ENCODE results near the gene TBL1X. TPM values are rescaled to one million over a fixed set of nuclear protein-coding genes. Genes with fewer than 3 reads are reported as not detected.

TBL1X gene
- total and polyA plus RNA-seq, 8 donors, result 2.4 to 16.6 (median 9.3) TPM

DNA sequence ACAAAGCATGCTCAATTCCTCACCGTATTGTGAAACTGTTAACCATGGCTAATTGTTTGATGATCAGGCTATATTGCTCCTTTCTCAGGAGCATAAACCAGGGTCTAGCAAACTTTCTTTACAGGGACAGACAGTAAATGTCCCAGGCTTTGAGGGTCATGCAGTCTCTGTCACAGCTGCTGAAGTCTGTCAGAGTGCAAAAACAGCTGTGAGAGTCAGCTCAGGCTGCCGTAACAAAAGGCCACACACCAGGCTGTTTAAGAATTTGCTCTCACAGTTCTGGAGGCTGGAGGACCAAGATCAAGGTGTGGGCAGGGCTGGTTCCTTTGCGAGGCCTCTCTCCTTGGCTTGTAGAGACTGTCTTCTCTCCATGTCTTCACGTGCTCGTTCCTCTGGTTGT is 225.2 kb downstream of the TBL1X start:
- 97 to 98% methylated on average over 5 of the region's 5 CpGs for WGBS, 2 donors
- no peaks in the 10 kb centered on the region for H3K4me1 ChIP-seq
- DNase-seq (no peak), FAIRE-seq (no peak), ATAC-seq (no peak)
- H3K36me3 ChIP-seq, result no peaks in the 10 kb centered on the region
- no peak overlapping the region for H3K27ac ChIP-seq
- TF ChIP-seq, protein P1, sequence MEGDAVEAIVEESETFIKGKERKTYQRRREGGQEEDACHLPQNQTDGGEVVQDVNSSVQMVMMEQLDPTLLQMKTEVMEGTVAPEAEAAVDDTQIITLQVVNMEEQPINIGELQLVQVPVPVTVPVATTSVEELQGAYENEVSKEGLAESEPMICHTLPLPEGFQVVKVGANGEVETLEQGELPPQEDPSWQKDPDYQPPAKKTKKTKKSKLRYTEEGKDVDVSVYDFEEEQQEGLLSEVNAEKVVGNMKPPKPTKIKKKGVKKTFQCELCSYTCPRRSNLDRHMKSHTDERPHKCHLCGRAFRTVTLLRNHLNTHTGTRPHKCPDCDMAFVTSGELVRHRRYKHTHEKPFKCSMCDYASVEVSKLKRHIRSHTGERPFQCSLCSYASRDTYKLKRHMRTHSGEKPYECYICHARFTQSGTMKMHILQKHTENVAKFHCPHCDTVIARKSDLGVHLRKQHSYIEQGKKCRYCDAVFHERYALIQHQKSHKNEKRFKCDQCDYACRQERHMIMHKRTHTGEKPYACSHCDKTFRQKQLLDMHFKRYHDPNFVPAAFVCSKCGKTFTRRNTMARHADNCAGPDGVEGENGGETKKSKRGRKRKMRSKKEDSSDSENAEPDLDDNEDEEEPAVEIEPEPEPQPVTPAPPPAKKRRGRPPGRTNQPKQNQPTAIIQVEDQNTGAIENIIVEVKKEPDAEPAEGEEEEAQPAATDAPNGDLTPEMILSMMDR (IDR thresholded peaks at IDR 0.05), result no peak
- H3K4me3 ChIP-seq, result no peak overlapping the region
- H3K27me3 ChIP-seq, result no peaks in the 10 kb centered on the region
- H3K9me3 ChIP-seq, result no peaks in the 10 kb centered on the region
- intact Hi-C loops (cut with DNase I), result no loop called here

DNA sequence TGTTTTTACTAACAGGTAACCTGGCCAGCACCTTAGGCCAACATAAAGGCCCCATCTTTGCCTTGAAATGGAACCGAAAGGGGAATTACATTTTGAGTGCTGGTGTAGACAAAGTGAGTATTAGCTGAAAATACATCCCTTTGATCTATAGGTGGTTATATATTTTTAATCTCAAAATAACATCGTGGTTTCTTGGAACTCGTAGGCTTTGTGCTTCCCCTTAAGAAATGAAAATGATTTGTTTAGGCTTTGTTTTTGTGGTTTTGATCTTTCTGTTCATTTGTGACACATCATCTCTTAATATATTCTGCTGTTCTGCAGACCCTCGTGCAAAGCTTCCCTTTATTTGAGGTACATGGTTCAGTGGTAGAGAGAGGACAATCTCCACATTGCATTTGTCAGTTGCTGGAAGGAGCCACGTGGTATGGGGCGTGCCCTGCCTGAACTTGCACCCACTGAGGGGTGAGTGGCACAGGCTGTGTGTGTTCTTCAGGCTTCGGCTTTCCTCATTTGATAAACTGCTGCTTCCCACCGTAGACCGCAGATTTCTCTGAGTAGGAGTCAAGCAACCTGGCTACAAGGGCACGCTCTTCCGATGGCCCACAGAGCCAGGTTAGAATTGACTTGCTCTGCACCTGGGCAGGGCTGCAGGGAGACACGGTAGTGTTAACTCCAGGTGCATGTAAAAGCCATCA is 228.6 kb downstream of the TBL1X start:
- no peaks in the 10 kb centered on the region for H3K36me3 ChIP-seq

DNA sequence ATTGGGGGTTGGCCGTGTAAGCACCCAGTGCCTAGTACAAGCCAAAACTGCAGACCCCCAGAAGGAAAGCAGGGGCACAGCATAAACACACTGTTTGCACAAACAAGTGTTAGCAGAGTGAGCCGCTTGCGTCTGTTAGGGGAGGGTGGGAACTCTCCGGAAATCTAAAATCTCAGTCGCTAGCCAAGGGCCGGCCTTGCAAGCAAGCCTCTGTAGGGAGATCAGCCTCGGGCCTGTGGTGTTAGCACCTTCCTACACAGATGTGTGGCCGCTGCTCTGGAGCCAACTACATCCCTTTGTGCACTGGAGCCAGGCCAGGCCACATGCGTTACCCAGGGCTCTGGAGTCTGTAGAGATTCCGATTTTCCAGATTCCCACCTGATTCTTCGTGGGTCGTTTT is 233.7 kb downstream of the TBL1X start:
- intact Hi-C loops (cut with DNase I), result no loop called here
- no peak overlapping the region for H3K27ac ChIP-seq
- H3K36me3 ChIP-seq, result no peaks in the 10 kb centered on the region
- no peaks in the 10 kb centered on the region for H3K9me3 ChIP-seq
- no peaks in the 10 kb centered on the region for H3K4me1 ChIP-seq
- WGBS, 2 donors, result 87 to 91% methylated on average over 12 of the region's 12 CpGs
- TF ChIP-seq, protein P1 (IDR thresholded peaks at IDR 0.05), result no peak
- no peaks in the 10 kb centered on the region for H3K27me3 ChIP-seq
- DNase-seq (no peak), ATAC-seq (no peak), FAIRE-seq (no peak)
- no peak overlapping the region for H3K4me3 ChIP-seq

More for the DNA sequence above, 228.6 kb downstream of the TBL1X start:
- WGBS, 2 donors, result 82 to 90% methylated on average over 12 of the region's 12 CpGs
- Histone ChIP-seq H3K27me3 (no peaks in the 10 kb centered on the region), H3K9me3 (no peaks in the 10 kb centered on the region), H3K27ac (no peak overlapping the region), H3K4me3 (no peak overlapping the region), H3K4me1 (no peaks in the 10 kb centered on the region)
- DNase-seq (no peak), FAIRE-seq (no peak), ATAC-seq (no peak)
- TF ChIP-seq, protein P1 (IDR thresholded peaks at IDR 0.05), result no peak
- intact Hi-C loops (cut with DNase I), result no loop called here

DNA sequence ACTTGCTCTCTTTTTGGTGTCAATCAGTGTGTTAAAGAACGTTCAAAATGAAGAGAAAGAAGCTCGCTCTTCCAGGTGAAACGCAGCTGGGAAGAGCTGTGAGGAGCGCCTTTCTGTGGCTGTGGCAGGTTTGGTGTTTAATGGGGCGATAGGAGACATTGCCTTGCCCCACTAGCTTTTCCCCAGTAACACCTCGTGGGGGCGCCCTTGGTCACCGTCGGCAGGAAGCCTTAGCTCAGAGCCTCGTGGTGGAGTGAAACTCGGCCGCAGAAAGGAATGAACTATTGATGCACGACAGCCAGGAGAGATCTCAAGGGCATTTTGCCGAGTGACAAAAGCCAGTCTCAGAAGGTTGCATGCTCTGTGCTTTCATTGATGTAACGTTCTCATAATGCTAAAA is 235.7 kb downstream of the TBL1X start:
- TF ChIP-seq, protein P1 (IDR thresholded peaks at IDR 0.05), result no peak
- H3K9me3 ChIP-seq, result no peaks in the 10 kb centered on the region
- no peaks in the 10 kb centered on the region for H3K36me3 ChIP-seq
- 76 to 88% methylated on average over 15 of the region's 15 CpGs for WGBS, 2 donors
- no peaks in the 10 kb centered on the region for H3K27me3 ChIP-seq
- no peak overlapping the region for H3K27ac ChIP-seq
- intact Hi-C loops (cut with DNase I), result no loop called here
- ATAC-seq, result no peak
- no peak overlapping the region for H3K4me3 ChIP-seq
- no peaks in the 10 kb centered on the region for H3K4me1 ChIP-seq
- DNase-seq, result no peak
- no peak for FAIRE-seq

DNA sequence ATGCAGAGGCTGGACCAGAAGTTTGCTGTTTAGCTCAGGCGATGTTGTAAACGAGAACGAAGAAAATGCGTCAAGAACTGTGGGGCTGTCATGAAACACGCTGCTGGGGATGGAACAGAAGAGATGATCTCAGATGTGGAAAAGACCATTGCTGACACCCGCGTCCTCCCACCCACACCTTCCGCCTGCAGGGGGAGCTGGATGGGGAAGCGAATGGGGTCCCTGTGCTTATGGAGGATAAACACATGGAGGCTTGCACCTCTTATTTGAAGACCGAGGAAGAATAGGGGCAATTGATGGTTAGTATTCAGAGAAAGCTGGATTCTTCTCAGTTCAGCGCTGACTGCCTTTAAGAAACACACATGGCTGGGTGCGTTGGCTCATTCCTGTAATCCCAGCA is 236.9 kb downstream of the TBL1X start:
- Histone ChIP-seq H3K27me3 (no peaks in the 10 kb centered on the region), H3K4me1 (no peaks in the 10 kb centered on the region), H3K27ac (no peak overlapping the region), H3K9me3 (no peaks in the 10 kb centered on the region), H3K36me3 (no peaks in the 10 kb centered on the region), H3K4me3 (no peak overlapping the region)
- ATAC-seq (no peak), FAIRE-seq (no peak), DNase-seq (no peak)
- 89 to 97% methylated on average over 12 of the region's 12 CpGs for WGBS, 2 donors
- intact Hi-C loops (cut with DNase I), result no loop called here
- TF ChIP-seq, protein P1 (IDR thresholded peaks at IDR 0.05), result no peak

Measured in pancreas (tissue), 10 donors.